ENCODE measurements around the gene CRHR1.

The CRHR1 gene

GRCh38 chr17:45845376-45846185 lies 61.5 kb downstream of the CRHR1 start:
- no peak for TF ChIP-seq GATA2 (IDR thresholded peaks at IDR 0.05; ENCODE audit: low read depth, low read length)
- no peak for TF ChIP-seq GATA3 (IDR thresholded peaks at IDR 0.05; ENCODE audit: low read depth, low read length)

DNA sequence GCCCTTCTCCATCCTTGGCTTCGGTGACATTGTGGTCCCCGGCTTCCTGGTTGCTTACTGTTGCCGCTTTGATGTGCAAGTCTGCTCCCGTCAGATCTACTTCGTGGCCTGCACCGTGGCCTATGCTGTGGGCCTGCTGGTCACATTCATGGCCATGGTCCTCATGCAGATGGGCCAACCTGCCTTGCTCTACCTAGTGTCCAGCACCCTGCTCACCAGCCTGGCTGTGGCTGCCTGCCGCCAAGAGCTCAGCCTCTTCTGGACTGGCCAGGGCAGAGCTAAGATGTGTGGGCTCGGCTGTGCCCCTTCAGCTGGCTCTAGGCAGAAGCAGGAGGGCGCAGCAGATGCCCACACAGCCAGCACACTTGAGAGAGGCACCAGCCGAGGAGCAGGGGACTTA lies 62.1 kb downstream of the CRHR1 start:
- TF ChIP-seq GATA3 (IDR thresholded peaks at IDR 0.05; ENCODE audit: low read depth, low read length) (no peak), GATA2 (IDR thresholded peaks at IDR 0.05; ENCODE audit: low read depth, low read length) (no peak)

GRCh38 chr17:45846646-45847045 lies 62.5 kb downstream of the CRHR1 start:
- no peak for TF ChIP-seq GATA2 (IDR thresholded peaks at IDR 0.05; ENCODE audit: low read depth, low read length)
- TF ChIP-seq GATA3 (IDR thresholded peaks at IDR 0.05; ENCODE audit: low read depth, low read length), result no peak

- TF ChIP-seq GATA2 (IDR thresholded peaks at IDR 0.05; ENCODE audit: low read depth, low read length), result no peak
- no peak for TF ChIP-seq GATA3 (IDR thresholded peaks at IDR 0.05; ENCODE audit: low read depth, low read length)
These were observed 63.0 kb downstream of the CRHR1 start for GRCh38 chr17:45847101-45847500.

DNA sequence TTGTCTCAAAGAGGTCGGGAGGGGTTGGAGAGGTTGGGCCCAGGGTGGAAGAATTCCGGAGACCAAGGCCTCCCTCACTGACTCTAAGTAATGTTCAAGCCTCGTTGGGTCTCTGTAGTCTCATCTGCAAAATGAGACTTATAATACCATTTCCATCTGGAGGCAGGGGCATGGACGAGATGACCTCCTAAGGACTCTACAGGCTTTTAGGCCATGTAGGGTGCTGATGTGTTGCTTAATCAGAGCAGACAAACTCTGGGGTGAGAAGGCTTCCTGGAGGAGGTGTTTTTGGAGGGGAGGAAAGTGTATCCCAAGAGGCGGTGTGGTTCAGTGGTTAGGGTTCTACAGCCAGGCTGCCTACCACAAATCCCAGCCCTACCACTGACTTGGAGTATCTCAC lies 63.6 kb downstream of the CRHR1 start:
- TF ChIP-seq GATA3 (IDR thresholded peaks at IDR 0.05; ENCODE audit: low read depth, low read length) (no peak), GATA2 (IDR thresholded peaks at IDR 0.05; ENCODE audit: low read depth, low read length) (no peak)

DNA sequence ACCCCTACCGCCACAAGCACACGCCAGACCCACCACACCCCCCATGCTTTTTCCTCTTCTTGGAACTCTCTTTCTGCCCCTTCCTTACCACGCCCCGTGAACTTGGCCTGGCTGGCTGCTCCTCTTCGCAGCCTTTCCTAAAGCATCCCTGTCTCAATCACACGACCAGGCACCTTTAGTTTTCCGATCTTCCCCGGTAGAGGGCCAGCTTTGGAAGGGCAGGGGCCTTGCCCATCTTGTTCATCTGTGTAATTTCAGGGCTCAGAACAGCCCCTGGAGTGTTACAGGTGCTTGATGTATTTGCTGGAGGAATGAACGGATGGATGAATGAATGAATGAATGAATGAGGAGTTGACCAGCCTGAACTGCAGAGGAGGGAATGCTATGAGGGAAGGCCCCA lies 64.3 kb downstream of the CRHR1 start:
- no peak for TF ChIP-seq GATA3 (IDR thresholded peaks at IDR 0.05; ENCODE audit: low read depth, low read length)
- TF ChIP-seq GATA2 (IDR thresholded peaks at IDR 0.05; ENCODE audit: low read depth, low read length), result no peak

- TF ChIP-seq GATA2 (IDR thresholded peaks at IDR 0.05; ENCODE audit: low read depth, low read length), result no peak
- TF ChIP-seq GATA3 (IDR thresholded peaks at IDR 0.05; ENCODE audit: low read depth, low read length), result no peak
These were observed 64.9 kb downstream of the CRHR1 start for GRCh38 chr17:45848868-45849535.

- TF ChIP-seq GATA3 (IDR thresholded peaks at IDR 0.05; ENCODE audit: low read depth, low read length) (no peak), GATA2 (IDR thresholded peaks at IDR 0.05; ENCODE audit: low read depth, low read length) (no peak)
These were observed 65.4 kb downstream of the CRHR1 start for GRCh38 chr17:45849536-45849990.

DNA sequence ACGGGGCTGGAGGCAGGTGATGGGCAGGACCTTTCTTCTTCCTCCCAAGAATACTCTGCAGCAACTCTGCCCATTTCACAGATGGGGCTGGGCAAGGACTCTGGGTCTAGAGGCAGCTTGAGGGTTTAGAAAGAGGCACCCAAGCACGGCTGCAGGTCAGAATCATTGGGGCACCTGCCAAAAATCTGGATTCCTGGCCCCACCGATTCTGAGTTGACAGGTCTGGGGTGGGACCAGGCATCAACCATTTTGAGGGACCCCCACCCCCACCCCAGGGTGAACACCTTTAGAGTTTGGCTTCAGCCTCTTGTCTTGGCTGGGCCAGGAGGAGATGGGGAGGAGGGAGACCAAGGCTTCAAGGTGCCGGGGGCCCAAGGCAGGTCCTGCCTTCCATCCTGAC lies 65.9 kb downstream of the CRHR1 start:
- TF ChIP-seq GATA2 (IDR thresholded peaks at IDR 0.05; ENCODE audit: low read depth, low read length), result no peak
- TF ChIP-seq GATA3 (IDR thresholded peaks at IDR 0.05; ENCODE audit: low read depth, low read length), result no peak

DNA sequence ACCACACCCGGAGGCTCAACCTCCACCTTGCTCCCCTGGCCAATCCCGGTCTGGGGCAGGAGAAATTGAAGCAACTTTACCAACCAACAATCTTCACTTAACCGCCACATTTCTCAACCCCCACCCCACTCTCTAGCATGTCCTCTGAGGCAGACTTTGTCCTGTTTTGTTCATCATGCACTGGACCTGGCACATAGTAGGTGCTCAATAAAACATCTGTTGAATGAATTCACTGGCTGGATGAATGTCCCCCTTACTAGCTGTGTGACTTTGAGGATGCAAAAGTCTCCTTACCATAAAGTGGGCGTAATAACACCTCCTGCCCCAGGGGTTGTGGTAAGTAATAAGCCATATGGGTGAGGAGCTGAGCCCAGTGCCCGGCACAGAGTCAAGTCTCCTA lies 66.3 kb downstream of the CRHR1 start:
- TF ChIP-seq GATA3 (IDR thresholded peaks at IDR 0.05; ENCODE audit: low read depth, low read length), result no peak
- TF ChIP-seq GATA2 (IDR thresholded peaks at IDR 0.05; ENCODE audit: low read depth, low read length), result no peak

DNA sequence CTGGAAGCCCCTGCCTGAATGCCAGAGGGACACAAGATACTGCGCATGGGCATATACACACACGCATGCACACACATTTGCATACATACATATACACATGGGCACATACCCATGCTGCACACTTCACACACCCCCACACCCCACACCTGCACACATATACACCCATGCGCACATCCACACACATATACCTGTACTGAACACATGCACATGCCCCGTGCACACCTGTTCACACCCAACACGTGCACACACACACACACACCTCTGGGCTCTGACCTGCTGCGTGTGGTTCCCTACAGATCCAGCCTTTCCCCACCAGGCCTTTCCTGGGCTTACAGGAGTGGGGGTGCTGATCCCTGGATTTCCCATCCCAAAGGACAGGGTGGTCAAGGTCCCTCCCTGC lies 66.9 kb downstream of the CRHR1 start:
- TF ChIP-seq GATA2 (IDR thresholded peaks at IDR 0.05; ENCODE audit: low read depth, low read length), result no peak
- TF ChIP-seq GATA3 (IDR thresholded peaks at IDR 0.05; ENCODE audit: low read depth, low read length), result no peak

GRCh38 chr17:45851464-45851863 lies 67.3 kb downstream of the CRHR1 start:
- TF ChIP-seq GATA3 (IDR thresholded peaks at IDR 0.05; ENCODE audit: low read depth, low read length) (no peak), GATA2 (IDR thresholded peaks at IDR 0.05; ENCODE audit: low read depth, low read length) (no peak)

DNA sequence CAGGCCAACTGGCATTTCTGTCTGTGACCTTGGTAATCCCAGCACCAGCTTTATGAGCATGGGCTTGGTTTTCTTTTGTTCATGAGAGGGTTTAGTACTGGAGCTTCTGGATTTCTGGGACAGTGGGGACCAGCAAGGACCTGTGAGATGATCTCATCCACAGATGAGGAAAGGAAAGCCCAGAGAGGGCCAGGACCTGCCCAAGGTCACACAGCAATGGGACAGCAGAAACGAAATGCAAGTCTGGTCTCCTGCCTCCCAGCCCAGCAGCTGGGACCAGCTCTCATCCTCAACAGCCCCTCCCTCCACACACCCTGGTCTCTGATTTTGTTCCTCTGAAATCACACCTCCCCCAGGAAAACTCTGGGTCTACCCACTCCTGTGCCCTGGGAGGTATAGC lies 67.8 kb downstream of the CRHR1 start:
- TF ChIP-seq GATA2 (IDR thresholded peaks at IDR 0.05; ENCODE audit: low read depth, low read length) (no peak), GATA3 (IDR thresholded peaks at IDR 0.05; ENCODE audit: low read depth, low read length) (no peak)

- TF ChIP-seq GATA2 (IDR thresholded peaks at IDR 0.05; ENCODE audit: low read depth, low read length), result no peak
These were observed 68.6 kb downstream of the CRHR1 start for GRCh38 chr17:45852535-45853297.
